Germinal center (tissue), 1 donor: ENCODE data around the gene PID1.

Experiments
- DNase-seq: peaks from one replicate; pipeline ENCODE4 v3.0.0; 2012; ENCODE audit warnings: mixed read lengths, low spot score

The PID1 gene

DNA sequence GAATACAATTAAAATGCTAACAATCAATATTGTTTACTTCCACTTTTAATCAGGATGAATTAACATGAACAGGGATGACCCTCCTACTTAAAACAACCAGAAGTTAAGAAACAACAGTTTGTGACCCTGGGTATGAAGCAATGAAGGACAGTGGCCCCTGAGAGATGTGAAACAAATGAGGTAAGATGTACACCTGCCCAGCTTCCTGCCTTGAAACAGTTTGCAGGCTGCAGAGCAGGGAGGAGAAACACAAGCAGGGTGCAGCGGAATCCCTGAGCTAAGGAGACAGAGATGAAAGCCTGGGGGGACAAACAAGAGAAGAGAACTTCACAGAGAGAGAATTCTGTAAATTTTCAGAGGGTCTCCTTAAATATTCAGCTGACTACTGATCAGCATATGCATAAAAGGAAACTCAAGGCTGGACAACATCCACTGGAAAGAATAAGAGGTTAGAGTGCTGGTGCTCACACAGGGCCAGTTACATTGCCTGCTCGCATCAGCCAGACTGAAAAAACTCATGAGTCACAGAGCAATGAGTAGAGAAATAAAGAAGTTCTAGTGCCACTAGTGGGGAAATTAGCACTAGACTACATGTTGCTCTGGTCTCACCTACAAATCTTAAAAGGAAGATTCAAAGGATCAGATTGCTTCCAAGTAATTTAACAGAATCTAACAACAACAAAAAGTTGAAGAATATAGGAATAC is 106.4 kb downstream of the PID1 start:
- no peak for DNase-seq

DNA sequence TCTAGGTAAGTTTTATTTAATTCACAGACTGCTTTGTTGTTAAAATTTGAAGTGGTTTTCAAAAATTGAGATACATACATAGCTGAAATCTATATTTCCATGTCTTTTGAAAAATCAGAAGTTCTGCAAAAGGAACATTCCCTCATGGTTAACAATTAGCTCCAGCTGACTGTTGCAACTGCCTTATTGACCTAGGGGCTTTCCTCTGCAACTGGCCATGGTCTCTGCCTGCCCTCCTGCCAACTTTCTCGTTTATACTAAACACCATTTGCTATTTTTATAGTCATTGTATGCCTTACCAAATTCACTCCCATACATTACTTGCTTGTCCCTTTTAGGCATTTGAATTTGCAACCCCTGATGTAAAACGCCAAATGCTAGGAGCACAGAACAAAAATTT is 107.2 kb downstream of the PID1 start:
- DNase-seq: no peak

DNA sequence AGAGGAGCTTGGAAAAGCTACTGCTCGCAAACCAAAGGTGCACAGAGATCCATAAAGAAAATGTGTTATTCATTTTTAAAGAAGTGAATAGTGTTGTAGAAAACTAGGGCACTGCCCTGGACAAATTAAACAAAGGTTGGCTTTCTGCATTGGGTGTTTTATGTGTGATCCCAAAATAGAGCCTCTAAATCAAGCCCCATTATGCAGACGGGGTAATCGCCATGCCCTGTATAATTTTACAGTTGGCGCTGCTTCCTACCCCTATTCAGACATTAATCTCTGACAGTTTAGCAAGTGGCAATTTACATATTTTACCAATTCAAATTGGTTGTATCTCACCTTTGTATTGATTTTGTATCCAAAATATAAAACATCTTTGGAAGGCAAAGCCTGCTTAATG is 109.1 kb downstream of the PID1 start:
- DNase-seq: no peak

DNA sequence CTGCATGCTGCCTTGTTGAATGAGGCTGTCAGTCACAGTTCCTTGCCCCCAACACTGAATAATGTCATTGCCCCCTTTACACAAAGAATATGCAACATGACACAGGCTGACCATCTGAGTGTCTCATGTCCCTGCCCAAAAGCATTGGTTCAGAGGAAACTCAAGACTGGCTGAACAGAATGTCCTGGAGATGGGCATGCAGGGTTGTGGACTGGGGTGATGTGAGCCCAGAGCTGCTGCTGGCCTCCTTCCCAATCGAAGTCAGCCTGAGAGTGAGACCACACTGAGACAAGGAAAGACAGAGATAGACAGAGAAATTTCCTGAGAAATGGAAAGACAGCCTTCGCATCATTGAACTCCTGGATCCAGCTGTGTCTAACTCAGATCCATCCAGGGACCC is 110.1 kb downstream of the PID1 start:
- DNase-seq: no peak

DNA sequence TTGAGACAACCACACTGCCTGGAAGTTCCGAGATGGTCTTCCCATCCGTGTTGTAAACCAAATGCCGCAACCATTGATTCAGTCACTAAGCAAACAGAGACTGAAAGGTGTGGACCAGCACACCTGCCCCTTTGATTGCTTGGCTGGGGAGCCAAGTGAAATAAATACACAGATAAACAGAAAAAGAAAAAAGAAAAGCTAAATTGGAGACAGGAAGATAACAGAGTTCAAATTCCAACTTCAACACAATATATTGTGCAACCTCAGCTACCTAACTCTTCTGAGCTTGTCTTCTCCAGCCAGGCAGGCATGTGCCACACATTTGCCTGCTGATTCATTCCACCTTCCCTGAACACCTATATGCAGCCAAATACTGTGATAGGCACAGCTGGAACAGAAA is 110.9 kb downstream of the PID1 start:
- no peak for DNase-seq

DNA sequence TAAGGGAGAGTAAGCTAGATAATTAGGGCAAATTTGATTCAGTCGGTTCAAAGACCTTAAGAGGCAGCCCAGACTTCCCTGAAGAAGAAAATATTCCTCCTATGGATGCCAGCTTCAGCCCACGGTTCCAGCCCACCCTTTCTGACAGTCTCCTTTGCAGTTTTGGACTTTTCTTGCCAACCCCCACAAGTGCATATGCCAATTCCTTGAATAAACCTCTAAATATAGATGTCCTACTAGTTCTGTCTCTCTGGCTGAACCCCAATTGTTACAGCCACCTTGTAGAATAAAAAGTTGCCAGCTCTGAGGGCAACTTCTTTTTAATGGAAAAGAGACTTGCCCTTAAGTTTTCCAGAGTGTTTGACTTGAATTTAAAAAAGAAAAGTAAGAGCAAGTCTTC is 111.7 kb downstream of the PID1 start:
- DNase-seq: no peak

DNA sequence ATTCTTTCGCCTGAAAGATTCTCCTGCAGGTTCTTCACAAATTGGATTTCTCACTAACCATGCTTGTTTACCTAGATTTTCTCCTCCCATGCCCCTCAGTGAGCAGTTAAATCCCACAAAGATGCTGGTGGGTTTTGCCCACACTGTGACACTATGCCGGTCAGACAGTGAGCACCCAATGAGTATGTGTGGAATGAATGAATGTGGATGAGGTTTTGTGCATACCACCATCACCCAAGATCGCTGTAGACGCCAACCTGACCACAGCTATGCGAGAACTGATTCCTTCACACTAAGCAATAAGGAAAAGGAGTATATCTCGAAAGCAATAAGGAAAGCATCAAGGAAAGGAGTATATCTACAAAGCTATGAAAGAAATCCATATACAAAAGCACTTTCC is 116.7 kb downstream of the PID1 start:
- DNase-seq: no peak

DNA sequence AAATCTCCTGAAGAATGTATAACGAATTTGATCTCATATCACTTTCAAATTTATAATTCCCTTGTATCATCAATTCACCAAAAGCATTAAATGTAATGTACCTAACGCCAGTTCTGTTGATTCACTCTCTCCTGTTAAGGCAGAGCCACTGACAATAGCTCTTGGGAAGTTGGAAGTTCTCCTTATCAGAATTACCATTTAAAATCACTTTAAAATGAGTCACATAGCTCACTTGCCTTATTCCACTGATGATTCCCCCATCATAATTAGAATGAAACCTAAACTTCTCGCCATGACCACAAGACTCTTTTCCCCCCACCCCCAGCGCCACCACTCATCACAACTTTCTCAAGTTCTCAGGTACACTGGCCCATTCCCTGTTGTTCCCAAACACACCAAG is 117.1 kb downstream of the PID1 start:
- no peak for DNase-seq

DNA sequence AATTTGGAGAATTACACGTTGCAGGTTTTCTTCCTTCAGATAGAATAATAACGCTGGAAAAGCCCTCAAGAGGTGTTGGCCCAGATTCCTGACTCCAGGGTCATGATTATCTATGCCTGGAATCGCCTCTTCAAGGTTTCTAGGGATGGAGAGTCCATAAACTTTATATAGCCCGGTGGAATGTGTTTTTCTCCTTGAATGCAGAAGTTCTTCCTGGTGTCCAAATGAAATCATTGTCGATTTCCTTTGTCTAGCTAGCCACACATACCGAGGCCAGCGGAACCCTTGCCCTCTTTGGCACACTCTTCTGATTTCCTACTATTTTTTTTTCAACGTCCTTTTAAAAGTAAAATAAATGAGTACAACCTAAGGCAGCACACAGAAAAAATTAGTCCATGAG is 117.8 kb downstream of the PID1 start:
- DNase-seq: no peak

DNA sequence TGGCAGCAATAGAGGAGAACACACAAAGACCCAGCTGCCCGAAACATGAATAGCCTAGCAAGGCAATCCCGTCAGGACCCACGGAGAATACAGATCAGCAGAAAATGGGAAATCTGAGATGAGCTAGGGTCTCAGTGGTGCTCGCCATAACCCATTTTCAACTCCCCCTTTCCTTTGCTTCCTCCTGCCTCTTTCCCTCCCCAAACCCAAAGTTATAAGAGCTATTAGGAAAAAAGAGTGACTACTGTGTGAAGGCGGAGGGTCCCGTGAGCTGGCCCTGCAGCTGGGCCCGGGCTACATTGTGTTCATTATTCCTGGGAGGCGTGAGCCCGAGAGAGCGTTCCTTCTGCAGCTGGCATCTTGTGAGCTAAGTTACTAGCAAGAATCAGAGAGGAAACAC is 118.4 kb downstream of the PID1 start:
- DNase-seq: no peak

DNA sequence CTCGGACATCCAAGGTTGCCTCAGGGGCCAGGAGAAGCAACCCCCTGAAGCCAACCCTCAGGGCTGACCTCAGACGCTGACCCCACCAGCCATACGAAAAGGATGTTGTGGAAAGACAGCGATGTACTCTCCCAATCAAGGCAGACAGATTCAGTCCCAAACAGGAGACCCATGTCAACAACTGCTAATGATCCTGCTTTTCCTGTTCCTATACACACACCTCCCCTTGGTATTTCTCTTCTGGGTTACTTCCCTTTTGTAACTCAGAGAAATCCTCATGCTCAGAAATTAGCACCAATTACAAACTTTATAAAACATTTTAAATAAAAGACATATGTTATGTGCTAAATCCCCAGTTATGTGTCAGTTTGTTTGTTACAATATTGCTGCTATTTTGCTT is 120.8 kb downstream of the PID1 start:
- no peak for DNase-seq

DNA sequence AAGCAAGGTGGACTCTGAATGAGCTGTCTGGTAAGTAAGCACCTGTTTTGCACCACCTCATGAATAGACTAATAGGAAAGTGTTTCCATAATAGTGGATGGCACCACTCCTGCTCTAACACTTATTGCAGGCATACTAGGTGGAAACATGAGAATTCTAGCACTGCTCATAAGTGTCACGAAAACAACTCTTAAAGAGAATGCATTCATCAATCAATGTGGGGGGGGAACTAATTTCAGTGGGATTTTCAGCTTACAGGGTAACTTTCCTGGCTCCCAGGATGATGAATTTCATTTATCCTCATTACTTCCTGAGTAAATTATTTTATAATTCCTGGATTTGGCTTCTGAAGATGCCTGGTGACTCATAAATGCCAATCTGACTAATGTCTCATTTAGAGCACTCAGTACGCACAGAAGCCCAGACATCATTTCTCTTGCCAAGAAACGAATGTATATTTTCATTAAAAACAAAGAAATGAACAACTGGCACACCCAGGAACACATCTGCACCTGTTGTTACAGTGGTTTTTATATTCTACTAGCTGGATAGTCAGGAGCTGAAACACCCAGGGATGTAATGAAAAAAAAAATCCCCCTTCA is 129.6 kb downstream of the PID1 start:
- no peak for DNase-seq

DNA sequence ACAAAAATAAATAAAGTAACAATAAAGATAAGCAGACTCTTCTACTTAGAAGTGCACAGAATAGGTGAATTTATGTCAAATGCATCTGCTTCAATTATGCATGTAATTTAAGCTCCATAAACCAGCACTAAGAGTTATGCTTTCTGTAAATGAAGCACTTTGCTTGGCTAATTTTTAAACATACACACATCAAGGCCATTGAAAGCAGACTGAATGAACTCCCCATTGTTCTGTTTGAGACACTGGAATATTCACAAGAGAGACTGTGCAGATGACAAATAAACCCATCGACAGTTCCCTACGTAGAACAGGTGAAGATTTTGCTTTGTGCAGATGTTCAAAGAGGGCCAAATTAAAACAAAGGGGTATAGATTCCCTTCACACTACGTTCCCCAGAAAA is 133.4 kb downstream of the PID1 start:
- no peak for DNase-seq

DNA sequence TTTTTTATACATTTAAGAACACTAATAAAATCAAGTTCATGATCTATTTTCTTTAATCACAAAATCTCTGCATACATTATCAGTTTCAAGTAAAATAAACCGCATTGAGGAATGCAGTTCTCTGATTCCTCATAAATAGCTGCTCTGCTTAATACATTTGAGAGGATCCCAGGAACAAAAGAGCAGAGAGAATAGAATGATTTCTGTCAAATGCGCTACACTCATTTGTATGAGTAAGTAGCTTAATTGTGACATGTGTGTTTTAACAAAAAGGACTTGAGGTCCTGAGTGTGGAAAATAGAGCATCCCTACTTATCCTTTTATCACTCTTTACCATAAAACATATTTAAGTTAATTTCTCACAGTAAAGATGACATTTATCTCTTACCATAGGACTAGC is 134.0 kb downstream of the PID1 start:
- DNase-seq: no peak

DNA sequence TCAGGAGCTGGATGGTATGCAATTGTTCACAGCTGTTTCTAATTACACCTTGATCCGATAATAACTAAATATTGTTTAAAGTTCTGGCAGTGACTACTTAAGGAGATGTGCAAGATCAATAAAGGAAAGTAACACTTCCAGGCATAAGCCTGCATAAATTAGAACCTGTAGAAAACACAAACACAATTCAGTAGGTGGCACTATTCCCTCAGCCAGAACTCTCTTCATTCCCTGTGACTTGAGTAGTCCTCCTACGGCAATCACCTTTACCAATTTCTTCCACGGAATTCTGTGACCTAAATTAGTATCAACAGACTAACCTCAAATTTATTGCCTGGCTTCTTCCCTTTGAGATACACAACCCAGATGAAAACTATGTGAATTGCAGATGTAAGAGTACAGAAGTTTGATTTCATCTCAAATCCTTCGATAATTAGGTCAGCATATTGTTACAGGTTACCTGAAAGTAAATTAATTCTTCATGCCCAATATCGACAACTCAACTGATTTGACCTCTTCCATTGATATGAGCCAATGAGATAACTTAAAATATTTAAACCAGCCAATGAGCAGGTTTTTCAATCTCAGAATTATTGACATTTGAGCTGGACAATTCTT is 137.8 kb downstream of the PID1 start:
- no peak for DNase-seq

DNA sequence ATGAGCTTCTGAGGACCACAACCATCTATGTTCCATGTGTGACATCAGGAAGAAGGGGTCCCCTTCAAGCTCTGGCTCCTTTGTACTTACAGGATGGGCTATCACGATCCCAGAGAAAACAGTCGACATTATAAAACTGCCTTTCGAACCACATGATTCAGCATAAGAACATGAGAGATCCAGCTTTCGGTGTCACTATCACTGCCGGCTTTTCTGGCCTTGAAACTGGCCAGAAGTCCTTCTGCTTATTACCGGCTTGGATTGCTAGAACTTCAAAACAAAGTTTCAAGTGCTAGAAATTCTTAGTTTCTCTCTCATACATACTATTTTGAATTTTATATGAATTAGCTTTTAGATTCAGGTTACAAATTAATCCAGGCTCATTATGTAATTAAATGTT is 138.9 kb downstream of the PID1 start:
- DNase-seq: no peak

DNA sequence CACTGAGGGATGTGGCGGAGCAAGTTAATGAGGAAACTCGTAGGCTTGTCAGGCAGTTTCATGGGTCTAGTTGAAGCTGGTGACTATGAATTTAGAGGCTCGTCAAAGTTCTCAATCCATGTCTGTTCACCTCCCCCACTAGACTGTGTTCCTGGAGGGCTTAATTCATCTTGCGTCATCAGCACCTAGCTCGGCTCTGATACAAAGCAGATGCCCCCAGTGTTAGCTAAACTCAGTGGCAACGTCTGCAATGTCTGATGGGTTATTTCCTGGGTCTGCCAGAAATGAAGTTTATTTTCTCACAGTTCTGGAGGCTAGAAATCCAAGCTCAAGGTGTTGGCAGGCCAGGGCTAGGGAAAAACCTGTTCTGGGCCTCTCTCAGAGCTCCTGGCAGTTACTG is 140.6 kb downstream of the PID1 start:
- DNase-seq: no peak

DNA sequence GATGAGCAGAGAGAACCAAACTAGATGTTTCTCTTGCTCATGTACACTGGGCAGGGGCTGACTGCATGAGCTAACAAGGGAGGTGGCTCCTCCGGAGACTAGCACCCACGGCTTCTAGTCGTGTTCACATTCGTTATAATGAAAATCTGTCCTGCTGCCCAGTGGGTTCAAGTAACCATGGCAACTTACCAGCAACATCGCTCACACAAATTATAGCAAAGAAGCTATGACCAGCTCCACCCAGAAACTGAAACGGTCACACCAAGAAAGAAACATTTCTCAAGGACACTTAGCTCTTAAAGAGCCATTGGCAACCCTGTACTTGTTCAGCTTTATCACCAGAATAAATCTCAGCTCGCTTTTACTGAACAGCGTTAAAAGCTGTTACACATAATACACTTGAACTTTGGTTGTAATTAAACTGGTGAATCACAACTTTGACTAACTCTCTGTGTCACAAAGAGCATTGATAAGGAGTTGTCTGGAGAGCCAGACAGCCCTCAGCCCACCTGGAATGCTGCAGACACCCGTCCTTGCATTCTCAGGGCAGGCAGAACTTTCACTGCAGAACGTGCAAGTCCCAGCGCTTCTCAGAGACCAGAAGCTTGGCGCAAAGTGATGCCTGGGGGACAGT is 141.2 kb downstream of the PID1 start:
- no peak for DNase-seq

DNA sequence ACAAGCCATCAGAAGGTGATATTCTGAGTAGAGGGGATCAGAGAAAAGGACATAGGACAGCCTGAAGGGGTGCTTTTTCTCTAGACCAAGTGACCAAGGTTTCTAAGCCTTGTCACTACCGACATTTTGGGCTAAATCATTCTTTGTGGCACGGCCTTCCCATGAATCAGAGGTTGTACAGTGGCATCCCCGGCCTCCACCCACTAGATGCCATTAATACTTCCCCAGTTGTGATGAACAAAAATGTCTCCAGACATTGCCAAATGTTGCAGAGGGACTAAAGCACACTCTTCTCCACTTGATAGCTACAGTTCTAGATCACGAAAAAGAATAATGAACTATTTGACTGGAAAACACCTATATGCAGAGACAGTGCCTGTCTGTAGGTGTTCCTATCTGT is 143.6 kb downstream of the PID1 start:
- no peak for DNase-seq

DNA sequence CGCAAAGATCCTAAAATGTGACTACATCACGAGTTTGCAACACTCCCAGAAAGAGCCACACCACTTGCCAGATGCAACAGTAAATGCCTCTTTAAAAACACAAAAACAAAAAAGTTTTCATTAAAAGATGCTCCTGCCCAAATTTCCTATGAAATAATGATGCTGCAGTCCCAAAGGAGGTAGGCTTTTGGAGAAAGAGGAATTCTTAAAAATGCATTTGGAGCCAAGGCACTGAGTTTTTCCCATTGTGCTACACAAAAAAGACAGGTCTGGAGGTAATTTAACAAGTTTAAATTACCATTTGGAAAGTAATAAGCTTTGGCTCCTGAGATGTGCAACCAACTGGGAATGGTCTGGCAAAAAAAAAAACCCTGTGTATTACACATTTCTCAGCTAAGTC is 145.0 kb downstream of the PID1 start:
- no peak for DNase-seq

DNA sequence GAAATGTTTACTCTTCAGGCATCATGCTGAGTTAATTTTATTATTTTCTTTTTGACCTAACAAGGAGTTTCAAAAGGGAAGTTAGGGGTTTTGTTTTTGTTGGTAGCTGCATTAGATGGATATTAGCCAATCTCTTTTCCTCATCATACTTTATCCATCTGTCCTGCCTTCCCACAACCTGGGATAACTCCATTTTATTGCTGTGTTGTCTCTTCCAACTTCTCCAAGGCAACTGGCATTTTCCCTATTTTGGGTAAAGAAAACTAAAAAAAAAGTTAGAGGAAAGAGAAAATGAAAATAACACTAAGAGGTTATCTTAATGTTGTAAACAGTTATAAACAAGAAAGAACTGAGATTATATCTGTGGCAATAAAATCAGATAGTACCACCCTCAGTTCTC is 147.0 kb downstream of the PID1 start:
- DNase-seq: no peak

DNA sequence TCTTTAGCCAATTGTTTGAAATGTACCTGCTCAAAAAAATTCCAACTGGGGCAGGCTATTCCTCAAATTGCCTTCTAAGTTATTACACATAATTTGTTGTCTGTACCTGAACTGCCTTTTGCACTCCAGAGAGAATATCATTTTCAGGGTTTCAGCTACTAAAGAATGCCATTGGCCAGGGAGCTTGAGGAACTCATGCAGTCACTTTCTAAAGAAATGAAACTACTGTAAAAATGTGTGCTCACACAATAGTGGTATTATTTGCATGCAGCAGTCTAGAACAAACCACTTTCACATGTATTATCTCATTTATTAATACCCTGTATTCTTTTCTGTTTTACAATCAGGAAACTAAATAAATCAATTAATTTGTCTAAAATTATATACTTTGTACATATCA is 152.2 kb downstream of the PID1 start:
- DNase-seq: no peak

DNA sequence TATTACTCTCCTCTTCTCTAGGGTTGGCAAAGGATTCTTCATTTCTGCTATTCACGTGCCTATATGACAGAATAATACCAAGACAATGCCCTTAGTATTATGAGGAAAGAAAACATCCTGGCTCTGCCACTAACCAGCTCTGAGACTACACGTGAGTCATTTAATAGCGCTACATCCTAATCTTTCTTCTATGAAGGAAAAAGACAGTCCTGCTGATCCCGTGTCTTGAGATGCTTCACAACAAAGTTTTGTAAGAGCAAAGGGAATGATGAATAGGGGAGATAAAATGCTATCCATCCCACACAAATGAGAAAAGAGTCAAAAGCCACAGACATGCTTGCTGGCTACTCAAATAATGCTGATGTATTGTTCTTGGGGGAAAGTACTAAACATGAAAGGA is 152.8 kb downstream of the PID1 start:
- DNase-seq: no peak
